GM19468 (cell line): ENCODE results near the gene COMMD1.
"Not testable (repeated sequence)": the region's sequence is repeated elsewhere in the genome, so short reads cannot be mapped to it uniquely, and the experiment has no call there.

ENCODE experiments used
- ATAC-seq: cut with Tn5 transposase; IDR thresholded peaks from one replicate; pipeline ENCODE4 v1.9.1; 2021; ENCODE audit warnings: mild to moderate bottlenecking, moderate library complexity, moderate number of reproducible peaks; ENCODE audit not compliant: unreplicated experiment; ENCODE audit errors: extremely low read depth

Gene COMMD1

DNA sequence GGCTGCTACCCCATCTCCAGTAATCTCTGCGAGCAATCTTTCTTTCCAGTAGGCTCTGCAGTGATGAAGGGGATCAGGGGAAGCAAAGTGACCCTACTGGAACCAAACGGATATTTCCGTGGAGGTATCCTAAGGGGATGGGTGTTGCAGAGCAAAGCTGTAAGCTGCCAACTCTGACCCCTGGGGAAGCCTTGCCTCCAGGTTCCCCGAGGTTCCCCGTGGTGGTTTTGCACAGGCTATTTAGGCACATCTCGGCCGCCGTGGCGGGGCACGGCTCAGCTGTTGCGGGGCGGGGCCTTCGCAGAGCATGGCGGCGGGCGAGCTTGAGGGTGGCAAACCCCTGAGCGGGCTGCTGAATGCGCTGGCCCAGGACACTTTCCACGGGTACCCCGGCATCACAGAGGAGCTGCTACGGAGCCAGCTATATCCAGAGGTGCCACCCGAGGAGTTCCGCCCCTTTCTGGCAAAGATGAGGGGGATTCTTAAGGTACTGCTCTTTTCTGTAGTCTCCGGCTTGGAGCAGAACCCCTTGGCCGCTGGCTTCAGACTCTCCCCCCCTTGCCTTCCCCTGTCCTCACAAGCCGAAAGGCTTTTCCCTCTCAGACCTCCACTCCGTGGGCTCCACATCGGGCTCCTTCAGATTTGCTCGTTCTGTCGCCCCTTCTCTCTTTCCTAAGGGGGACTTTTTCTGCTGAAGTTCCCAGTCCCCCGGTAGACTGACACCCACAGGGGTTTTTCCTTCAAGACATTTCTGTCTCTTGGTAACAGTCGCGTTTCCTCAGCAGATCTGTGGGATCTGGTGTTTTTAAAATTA is at the start of gene COMMD1:
Gene COMMD1 (plus strand): TSS at position 303 of the 814 bp plus-strand sequence. CDS start 5 bp downstream, at position 308.
- ATAC-seq, result peak; percentile 97

GRCh38 chr2:61857224-61857623 is 48.2 kb upstream of the COMMD1 start:
- ATAC-seq, result no peak

DNA sequence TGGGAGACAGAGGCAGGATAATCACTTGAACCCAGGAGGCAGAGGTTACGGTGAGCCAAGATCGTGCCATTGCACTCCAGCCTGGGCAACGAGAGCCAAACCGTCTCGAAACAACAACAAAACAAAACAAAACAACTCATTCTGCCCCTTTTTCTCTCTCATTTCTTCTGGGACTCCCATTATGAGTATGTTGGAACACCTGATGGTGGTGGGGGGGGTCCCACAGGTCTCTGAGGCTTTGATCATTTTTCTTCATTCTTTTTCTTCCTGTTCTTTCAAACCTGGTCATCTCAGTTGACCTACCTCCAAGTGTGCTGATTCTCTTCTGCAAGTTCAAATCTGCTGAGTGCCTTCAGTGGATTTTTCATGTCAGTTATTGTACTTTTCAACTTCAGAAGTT is 43.4 kb upstream of the COMMD1 start:
- no peak for ATAC-seq

GRCh38 chr2:61866482-61867089 is 38.9 kb upstream of the COMMD1 start:
- not testable (repeated sequence) for ATAC-seq

GRCh38 chr2:61876400-61876799 is 29.1 kb upstream of the COMMD1 start:
- ATAC-seq, result no peak

- no peak for ATAC-seq
Measured at GRCh38 chr2:61877571-61878245, 27.8 kb upstream of the COMMD1 start.

- no peak for ATAC-seq
Measured at GRCh38 chr2:61878761-61879160, 26.7 kb upstream of the COMMD1 start.

- ATAC-seq, result not testable (repeated sequence)
Measured at GRCh38 chr2:61879351-61879750, 26.1 kb upstream of the COMMD1 start.

- ATAC-seq, result no peak
Measured at GRCh38 chr2:61882850-61883249, 22.6 kb upstream of the COMMD1 start.

DNA sequence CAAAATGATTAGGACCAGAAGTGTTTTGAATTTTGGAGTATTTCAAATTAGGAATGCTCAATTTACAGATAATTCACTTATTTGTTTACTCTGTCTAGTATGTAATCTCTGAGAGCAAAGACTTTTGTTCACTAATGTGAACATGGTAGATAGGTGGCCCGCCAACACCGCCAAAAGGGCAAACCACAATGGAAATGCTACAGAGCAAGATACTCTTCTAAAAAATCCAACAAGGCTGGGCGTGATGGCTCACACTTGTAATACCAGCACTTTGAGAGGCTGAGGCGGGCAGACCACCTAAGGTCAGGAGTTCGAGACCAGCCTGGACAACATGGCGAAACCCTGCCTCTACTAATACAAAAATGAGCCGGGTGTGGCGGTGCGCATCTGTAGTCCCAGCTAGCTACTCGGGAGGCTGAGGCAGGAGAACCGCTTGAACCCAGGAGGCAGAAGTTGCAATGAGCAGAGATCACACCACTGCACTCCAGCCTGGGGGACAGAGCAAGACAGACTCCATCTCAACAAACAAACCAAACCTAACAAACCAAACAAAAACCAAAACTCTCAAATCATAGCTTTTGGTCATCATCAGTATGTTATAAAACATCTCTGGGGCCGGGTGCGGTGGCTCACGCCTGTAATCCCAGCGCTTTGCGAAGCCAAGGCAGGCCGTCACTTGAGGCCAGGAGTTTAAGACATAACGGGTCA is 19.4 kb upstream of the COMMD1 start:
- ATAC-seq, result no peak

- ATAC-seq, result no peak
Measured at GRCh38 chr2:61887717-61888266, 17.7 kb upstream of the COMMD1 start.

- ATAC-seq, result peak; percentile 49
Measured at GRCh38 chr2:61888267-61889055, 17.0 kb upstream of the COMMD1 start, which contains the start of gene CCT4. CCT4 (minus strand) TSS chr2:61888656; CDS start chr2:61888507, 149 bp downstream.

DNA sequence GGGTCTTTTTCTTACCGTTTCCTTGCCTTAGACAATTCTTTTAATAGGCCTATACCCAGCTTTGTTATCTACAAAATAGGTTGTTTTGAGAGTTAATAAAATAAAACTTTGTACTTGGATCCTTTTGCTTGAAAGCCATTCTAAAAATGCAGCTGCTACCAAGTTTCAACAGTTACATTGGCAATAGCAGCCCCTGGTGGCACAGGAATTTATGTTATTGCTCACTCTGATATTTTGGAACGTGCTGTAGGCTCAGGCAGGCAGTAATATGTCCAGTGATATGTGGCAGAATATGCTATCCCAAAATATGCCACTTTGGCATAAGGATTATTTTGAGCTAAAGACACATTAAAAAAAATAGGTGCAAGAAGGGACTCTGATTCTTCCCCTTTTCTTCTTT is 6.7 kb upstream of the COMMD1 start:
- no peak for ATAC-seq

DNA sequence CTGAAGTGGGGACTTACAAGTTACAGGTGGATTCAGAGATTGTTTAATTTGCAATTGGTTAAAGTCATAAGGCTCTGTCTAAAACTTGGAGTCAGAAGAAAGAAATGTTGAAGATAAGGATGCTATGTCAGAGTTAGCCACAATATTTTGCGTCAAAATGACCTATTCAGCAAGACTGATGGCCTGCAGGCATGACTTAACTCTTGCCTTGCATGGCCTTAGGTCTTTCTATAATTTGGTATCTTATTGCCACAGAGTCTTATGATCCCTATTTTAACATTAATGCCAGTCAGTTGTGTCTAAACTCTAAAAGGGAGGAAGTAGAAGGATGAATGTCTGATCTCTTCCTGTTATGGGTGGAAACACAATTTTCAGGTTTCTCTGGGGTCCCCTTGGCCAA is 5.2 kb upstream of the COMMD1 start:
- no peak for ATAC-seq

DNA sequence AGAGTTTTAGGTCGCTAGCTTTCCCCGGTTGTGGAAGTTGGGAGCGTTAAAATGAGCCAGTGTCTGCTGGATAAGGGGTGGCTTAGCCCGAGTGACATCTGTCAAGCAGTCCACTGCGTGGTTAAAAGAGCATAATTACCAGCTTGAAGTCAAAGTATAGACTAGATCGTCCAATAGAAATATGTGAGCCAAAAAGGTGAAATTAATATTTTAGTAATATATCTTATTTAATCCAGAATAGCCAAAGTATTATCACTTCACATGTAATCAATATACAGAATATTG is 654 bp downstream of the COMMD1 start:
- no peak for ATAC-seq

DNA sequence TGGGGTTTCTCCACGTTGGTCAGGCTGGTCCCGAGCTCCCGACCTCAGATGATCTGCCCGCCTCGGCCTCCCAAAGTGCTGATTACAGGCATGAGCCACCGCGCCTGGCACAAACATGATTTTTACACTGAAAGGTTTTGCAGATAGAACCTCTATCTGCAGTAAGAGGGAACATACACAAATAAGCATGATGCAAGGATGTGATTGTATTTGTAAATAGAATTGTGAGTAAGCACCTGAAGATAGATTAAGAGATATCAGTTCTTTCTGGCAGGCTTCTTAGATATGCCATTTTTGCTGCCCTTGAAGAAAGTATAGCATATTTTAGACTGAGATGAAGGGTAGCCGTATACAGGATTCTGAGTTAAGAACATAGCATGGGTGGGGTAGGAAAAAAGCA is 3.6 kb downstream of the COMMD1 start:
- ATAC-seq, result no peak

DNA sequence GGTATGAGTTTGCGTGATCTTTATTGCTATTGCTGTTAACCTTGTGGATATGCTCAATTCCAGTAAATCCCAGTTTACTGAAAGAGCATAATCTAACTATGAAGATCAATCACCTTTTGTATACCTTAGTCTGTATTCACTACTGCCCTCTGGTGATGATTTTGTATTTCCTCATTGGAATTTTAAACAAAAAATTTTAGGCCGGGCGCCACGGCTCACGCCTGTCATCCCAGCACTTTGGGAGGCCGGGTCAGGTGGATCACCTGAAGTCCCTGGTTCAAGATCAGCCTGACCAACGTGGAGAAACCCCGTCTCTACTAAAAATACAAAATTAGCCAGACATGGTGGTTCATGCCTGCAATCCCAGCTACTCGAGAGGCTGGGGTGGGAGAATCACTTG is 5.1 kb downstream of the COMMD1 start:
- ATAC-seq, result no peak

GRCh38 chr2:61911510-61911909 is 6.0 kb downstream of the COMMD1 start:
- ATAC-seq, result no peak

DNA sequence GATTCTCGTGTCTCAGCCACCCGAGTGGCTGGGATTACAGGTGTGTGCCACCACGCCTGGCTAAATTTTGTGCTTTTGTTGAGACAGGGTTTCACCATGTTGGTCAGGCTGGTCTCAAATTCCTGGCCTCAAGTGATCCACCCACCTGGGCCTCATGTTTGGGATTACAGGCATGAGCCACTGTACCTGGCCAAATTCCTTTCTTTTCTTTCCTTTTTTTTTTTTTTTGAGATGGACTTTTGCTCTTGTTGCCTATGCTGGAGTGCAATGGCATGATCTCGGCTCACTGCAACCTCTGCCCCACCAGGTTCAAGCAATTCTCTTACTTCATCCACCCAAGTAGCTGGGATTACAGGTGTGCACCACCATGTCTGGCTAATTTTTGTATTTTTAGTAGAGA is 9.3 kb downstream of the COMMD1 start:
- not testable (repeated sequence) for ATAC-seq

- no peak for ATAC-seq
Measured at GRCh38 chr2:61920548-61920947, 15.1 kb downstream of the COMMD1 start.
